GM18858 (cell line): ENCODE data around the gene VSTM4.

ENCODE experiments used
- ATAC-seq: cut with Tn5 transposase; IDR thresholded peaks from one replicate; pipeline ENCODE4 v1.9.1; 2021; ENCODE audit not compliant: unreplicated experiment

The VSTM4 gene

GRCh38 chr10:49009199-49009979 lies 105.9 kb downstream of the VSTM4 start:
- no peak for ATAC-seq

DNA sequence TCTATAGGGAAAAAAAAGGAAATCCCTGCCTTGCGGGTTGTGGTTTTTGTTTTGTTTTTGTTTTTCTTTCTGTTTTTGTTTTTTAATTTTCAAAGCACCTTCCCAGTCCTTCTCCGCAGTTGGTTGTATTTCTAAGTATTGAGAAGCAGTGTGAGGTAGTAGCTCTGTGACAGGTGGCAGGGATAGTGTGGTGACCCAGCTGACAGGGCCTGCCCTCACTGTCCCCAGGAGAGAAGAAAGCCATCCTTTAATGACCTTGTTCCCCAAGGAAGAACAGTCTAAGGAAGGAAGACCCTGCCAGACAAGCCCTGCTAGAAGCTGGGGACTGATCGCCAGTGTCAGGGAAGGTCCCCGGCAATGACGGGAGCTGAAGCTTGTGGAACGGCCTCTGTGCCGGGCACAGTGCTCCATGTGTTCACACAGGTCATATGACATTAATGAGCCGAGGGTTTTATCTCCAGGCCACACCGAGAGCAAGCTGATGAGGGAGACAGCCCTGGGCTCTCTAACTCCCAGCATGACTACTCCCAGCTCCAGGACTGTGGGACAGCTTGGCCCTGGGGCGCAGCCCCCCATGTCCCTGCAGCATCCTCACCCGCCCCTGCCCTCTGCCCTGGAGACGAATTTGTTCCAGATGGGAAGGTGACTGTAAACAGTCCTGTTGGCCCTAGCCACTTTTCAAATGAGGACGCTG lies 106.7 kb downstream of the VSTM4 start:
- ATAC-seq, result no peak

DNA sequence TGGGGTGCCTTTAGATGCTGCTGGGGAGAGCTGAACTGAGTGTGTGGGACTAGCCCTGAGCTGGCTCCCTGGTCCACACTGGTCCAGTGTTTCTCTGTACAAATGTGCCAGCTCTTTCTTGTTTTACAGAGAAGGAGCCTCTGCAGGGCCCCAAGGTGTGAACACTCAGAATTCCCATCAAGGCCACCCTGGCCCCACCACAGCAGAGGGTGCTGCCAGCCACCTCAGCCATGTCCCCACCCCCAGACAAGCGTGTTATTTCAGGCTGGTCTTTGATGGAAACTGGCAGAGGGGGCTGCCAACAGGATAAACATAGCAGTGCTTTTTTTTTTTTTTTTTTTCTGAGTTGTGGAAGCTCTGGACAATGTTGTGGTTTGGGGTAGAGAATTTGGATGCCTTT lies 107.2 kb downstream of the VSTM4 start:
- no peak for ATAC-seq

DNA sequence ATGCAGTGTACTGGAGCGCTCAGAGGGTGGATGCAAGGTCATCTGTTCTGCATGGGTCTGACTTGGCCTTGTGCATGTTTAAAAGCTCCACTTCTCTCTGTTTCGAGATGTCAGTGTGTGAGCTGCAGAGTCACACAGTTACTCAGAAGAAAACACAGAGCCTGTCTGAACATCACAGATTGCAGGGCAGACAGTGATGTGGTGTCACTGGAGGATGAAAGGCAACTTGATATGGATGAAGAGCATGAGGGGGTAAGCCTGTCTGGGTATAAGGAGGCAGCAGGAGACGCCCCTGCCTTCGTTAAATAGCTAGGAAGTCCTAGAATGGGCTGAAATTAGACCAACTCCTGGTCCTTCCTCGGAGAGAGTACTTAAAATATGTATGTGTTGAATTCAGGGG lies 108.2 kb downstream of the VSTM4 start:
- ATAC-seq, result no peak

DNA sequence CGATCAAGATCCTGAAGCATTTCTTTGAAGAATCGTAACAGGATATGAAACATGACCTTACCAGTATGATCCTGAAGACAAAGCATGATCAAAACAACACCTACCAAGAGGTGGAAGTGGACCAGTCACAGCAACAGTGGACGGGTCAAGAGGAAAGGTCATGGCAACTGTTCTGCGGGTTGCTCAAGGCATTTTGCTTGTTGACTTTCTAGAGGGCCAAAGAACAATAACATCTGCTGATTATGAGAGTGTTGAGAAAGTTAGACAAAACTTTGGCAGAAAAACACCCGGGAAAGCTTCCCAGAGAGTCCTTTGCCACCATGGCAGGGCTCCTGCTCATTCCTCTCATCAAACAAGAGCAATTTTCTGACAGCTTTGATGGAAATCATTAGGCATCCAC lies 110.1 kb downstream of the VSTM4 start:
- ATAC-seq, result no peak

DNA sequence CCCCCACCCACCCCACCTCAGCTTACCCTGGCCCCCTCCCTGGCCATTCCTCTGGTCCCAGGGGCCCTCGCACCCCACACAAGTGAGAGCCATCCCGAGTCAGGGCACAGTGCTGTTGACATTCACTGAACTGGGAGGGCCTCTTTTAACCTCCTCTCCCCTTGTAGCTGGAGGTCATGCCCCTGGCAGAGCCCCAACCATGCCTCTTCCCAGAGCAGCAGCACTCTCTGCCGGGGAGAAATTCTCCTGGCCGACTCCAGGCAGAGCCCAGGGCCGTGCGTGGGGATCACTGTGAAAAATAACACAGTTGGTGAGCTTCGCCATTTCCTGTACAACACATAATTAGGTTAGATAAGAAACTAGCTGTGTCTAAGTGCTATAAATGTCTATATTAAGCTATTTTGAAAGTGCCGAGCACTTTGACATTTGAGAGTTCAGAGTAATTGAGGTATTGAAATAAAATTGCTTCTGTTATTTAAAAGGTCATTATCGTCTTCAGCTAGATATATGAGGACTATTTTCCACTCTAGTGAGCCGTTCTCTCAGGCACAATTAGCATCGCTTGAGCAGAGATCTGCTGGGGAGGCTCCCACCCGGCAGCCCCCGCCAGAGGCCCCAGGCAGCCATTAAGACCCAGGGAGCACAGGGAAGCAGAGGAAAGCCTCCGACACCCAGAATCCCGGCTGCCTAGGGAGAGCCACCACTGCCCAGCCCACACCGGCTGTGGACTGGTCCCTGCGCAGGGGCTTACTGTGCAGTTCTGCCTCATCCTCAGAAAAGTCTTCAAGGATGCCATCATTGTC lies 113.3 kb downstream of the VSTM4 start:
- ATAC-seq, result no peak

DNA sequence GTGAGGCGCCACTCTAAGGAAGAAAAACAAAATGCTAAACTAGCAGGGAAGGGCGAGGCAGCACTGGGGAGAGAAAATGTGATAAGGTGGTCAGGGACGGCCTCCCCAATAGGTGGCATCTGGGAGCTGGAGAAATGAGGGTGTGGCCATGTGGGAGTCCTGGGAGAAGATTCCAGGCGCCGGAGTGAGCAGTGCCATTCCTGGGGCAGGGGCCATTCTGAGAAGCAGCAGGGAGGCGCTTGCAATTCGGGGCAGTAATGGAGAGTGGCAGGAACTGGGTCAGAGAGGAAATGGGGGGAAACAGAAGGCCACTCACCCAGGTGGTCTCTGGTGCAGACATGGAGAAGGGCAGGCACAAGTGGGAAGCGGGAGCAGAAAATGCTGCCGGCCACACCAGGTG lies 113.9 kb downstream of the VSTM4 start:
- no peak for ATAC-seq

GRCh38 chr10:49000437-49001398 lies 114.6 kb downstream of the VSTM4 start:
- ATAC-seq, result no peak

- ATAC-seq, result no peak
These were observed 116.0 kb downstream of the VSTM4 start for GRCh38 chr10:48999346-48999745.

DNA sequence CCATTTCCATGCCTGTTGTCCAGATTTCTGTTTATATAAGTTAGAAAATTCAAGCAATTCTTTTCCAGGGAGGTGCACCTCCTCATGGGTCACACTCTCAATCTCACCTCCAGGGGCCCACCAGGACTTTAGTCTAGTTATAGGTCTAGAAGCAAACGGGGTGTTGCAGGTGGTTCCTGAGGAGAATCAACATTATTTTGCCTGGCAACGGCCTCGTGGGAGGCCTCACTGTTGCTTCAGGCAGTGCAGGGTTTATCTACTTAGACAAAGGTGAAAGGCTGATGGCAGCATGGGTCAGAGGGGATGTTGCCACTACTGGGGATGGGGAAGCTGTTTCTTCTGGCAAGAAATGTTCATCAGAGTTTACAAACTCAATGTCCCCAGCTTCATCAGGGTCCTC lies 119.0 kb downstream of the VSTM4 start:
- ATAC-seq, result no peak

- ATAC-seq, result no peak
These were observed 121.7 kb downstream of the VSTM4 start for GRCh38 chr10:48993627-48994026.

DNA sequence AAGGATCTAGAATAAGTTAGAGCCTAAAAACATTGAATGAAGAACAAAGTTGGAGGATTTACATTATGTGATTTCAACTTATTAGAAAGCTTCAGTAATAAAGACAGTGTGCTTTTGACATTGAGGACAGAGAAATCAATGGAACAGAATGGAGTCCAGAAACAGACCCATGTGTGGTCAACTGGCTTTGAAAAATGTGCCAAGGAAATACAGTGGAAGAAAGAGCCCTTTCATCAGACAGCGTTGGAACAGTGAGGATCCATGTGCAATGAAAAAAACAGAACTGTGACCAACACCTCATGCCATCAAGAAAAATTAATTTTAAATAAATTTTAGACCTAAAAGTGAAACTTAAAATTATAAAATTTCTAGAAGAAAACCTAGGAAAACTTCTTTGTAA lies 125.1 kb downstream of the VSTM4 start:
- no peak for ATAC-seq

DNA sequence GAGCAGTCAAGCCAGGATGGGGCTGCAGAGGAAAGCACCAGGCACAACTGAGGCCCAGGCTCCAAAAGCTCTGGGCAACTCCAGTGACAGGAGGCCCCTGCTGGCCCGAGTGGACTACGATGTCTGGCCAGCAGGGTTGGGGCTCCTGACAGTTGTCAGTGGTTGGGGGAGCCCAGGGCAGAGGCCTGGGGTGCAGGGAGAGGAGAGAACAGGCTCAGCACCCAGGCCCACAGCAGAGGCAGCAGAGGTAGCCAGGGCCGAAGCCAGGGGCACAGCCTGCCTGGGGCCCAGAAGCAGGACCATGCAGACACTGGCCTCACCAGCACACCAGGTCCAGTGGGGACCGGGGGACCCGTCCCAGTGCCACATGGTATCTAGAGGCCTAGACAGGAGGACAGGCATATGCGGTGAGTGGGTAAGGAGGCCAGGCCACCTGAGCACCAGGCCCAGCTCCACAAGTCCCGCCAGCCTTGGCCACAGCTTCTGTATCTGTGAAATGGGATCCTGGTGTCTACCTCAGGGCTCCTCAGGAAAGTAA lies 129.6 kb downstream of the VSTM4 start:
- no peak for ATAC-seq

GRCh38 chr10:48983648-48984351 lies 131.5 kb downstream of the VSTM4 start:
- ATAC-seq, result no peak

- no peak for ATAC-seq
These were observed 132.7 kb downstream of the VSTM4 start for GRCh38 chr10:48982584-48982983.

GRCh38 chr10:48981310-48981907 lies 133.9 kb downstream of the VSTM4 start:
- ATAC-seq, result no peak

- ATAC-seq, result no peak
These were observed 137.0 kb downstream of the VSTM4 start for GRCh38 chr10:48978318-48978717.

- no peak for ATAC-seq
These were observed 139.1 kb downstream of the VSTM4 start for GRCh38 chr10:48976196-48976595.

- ATAC-seq, result no peak
These were observed 140.7 kb downstream of the VSTM4 start for GRCh38 chr10:48974510-48975156.
